Measurements from ENCODE around the gene TMA7.

The TMA7 gene

DNA sequence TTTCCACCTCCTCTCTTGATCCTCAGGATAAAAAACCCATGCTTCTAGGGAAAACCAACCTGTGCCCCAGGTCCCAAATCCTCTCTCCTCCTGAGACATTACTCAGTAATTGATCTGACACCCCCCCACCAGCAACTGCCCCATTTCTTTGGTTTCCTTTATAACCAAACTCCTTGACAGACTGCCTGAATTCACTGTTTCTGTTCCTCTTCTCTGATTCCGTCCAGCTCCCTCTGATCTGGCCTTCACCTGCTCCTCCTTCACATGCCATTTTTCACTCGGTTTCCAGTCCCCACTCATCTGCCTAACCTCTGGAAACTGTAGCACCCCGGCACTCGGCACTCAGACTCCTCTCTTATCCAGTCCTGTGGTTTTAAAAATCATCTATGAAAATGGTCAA, 2.2 kb upstream of the TMA7 start:
- CTCF ChIA-PET, result interaction anchor here (0.7 kb wide), 1 partner anchor 243 kb away, joined by 4 read pairs; no protein-coding TSS in a partner anchor
- Histone ChIP-seq H3K4me1 (ENCODE audit: control insufficient read depth, insufficient read depth, low read length) (no peaks in the 10 kb centered on the region), H3K27ac (ENCODE audit: extremely low read depth, low read depth, low read length) (no peak overlapping the region), H3K4me3 (ENCODE audit: low read depth, low read length) (no peak overlapping the region), H3K9me3 (ENCODE audit: control insufficient read depth, insufficient read depth, low read depth, low read length) (no peaks in the 10 kb centered on the region), H3K36me3 (ENCODE audit: control insufficient read depth in 2 of 2, insufficient read depth in 1 of 2, low read length in 2 of 2) (peaks cover 11 to 33% of the 10 kb centered on the region in 2 experiments; a peak in 2 of 3 replicates)
- POLR2A ChIA-PET, result interaction anchor here (2.5 kb wide), 1 partner anchor 9 kb away, joined by 22 read pairs; the partner anchor contains the start of gene ATRIP
- TF ChIP-seq ZNF155 (tag by site-specific recombination; IDR thresholded peaks at IDR 0.05), result no peak
- no peak for TF ChIP-seq ZNF146 (tag by site-specific recombination; IDR thresholded peaks at IDR 0.05)
- no peak for TF ChIP-seq ZNF571 (tag by site-specific recombination; IDR thresholded peaks at IDR 0.05)
- no peak for TF ChIP-seq ZNF558 (tag by site-specific recombination; IDR thresholded peaks at IDR 0.05)
- TF ChIP-seq ZNF311 (tag by site-specific recombination; IDR thresholded peaks at IDR 0.05; ENCODE audit: borderline replicate concordance), result no peak
- TF ChIP-seq ZNF514 (tag by site-specific recombination; IDR thresholded peaks at IDR 0.05), result no peak
- TF ChIP-seq ZNF248 (tag by site-specific recombination; IDR thresholded peaks at IDR 0.05), result no peak

DNA sequence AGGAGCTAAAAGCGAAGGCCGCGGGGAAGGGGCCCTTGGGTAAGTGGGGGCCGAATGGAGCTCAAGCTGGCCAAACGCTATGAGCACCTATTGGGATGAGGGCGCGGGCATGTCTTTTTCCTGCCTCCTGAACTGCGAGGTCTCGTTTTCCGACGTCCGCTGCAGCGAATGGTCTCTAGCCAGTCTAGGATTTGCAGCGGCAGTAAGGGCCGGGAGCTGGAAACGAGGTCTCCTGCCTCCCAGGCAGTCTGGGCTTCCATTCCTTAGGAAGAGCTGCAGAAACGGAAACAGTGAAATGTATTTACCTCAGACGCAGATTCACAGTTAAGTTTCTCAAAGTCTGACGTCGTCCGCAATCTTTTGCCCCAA, 517 bp downstream of the TMA7 start:
- CTCF ChIA-PET, result interaction anchor here (2.3 to 2.8 kb wide), 2 partner anchors 40 to 246 kb away, joined by 11 to 15 read pairs; no protein-coding TSS in a partner anchor
- Histone ChIP-seq H3K36me3 (ENCODE audit: control insufficient read depth in 2 of 2, insufficient read depth in 1 of 2, low read length in 2 of 2) (peaks cover 14 to 34% of the 10 kb centered on the region in 2 experiments; a peak in 2 of 3 replicates), H3K4me1 (ENCODE audit: control insufficient read depth, insufficient read depth, low read length) (no peaks in the 10 kb centered on the region), H3K4me3 (ENCODE audit: low read depth, low read length) (peak overlapping the region; percentile 84), H3K27ac (ENCODE audit: extremely low read depth, low read depth, low read length) (peak overlapping the region; percentile 67), H3K9me3 (ENCODE audit: control insufficient read depth, insufficient read depth, low read depth, low read length) (no peaks in the 10 kb centered on the region)
- POLR2A ChIA-PET, result interaction anchor here (1.7 kb wide), 1 partner anchor 32 kb away, joined by 13 read pairs; no protein-coding TSS in a partner anchor
- TF ChIP-seq, protein P1, sequence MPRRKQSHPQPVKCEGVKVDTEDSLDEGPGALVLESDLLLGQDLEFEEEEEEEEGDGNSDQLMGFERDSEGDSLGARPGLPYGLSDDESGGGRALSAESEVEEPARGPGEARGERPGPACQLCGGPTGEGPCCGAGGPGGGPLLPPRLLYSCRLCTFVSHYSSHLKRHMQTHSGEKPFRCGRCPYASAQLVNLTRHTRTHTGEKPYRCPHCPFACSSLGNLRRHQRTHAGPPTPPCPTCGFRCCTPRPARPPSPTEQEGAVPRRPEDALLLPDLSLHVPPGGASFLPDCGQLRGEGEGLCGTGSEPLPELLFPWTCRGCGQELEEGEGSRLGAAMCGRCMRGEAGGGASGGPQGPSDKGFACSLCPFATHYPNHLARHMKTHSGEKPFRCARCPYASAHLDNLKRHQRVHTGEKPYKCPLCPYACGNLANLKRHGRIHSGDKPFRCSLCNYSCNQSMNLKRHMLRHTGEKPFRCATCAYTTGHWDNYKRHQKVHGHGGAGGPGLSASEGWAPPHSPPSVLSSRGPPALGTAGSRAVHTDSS (tag by site-specific recombination; IDR thresholded peaks at IDR 0.05), result no peak
- no peak for TF ChIP-seq IKZF3 (tag by site-specific recombination; IDR thresholded peaks at IDR 0.05)
- TF ChIP-seq, protein P2, sequence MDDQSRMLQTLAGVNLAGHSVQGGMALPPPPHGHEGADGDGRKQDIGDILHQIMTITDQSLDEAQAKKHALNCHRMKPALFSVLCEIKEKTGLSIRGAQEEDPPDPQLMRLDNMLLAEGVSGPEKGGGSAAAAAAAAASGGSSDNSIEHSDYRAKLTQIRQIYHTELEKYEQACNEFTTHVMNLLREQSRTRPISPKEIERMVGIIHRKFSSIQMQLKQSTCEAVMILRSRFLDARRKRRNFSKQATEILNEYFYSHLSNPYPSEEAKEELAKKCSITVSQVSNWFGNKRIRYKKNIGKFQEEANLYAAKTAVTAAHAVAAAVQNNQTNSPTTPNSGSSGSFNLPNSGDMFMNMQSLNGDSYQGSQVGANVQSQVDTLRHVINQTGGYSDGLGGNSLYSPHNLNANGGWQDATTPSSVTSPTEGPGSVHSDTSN (CRISPR knock-in tag; IDR thresholded peaks at IDR 0.05), result no peak

DNA sequence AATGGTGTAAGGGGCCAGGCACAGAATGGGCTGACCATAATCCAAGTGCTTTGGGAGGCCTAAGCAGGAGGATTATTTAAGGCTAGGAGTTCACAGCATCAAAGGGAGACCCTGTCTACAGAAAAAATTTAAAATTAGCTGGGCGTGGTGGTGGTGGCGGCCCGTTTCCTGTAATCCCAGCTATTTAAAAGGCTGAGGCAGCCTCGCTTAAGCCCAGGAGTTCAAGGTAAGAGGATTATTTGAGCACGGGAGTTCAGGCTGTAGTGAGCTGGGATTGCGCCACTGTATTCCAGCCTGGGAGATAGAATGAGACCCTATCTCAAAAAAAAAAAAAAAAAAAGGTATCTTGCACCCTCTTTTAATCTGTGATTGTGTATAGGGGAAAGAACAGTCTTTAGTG, 1.9 kb downstream of the TMA7 start:
- H3K27ac ChIP-seq (ENCODE audit: extremely low read depth, low read depth, low read length), result no peak overlapping the region
- TF ChIP-seq SETDB1 (IDR thresholded peaks at IDR 0.05; ENCODE audit: insufficient read length, low read length) (no peak), ZNF623 (tag by site-specific recombination; IDR thresholded peaks at IDR 0.05) (no peak), ZIC2 (tag by site-specific recombination; IDR thresholded peaks at IDR 0.05) (no peak), ZBTB7A (tag by site-specific recombination; IDR thresholded peaks at IDR 0.05; ENCODE audit: low read depth) (no peak), ZNF747 (tag by site-specific recombination; IDR thresholded peaks at IDR 0.05) (no peak), ZNF157 (tag by site-specific recombination; IDR thresholded peaks at IDR 0.05) (no peak), ZNF211 (tag by site-specific recombination; IDR thresholded peaks at IDR 0.05; ENCODE audit: low read depth) (no peak), IKZF3 (tag by site-specific recombination; IDR thresholded peaks at IDR 0.05) (no peak), FEZF1 (tag by site-specific recombination; IDR thresholded peaks at IDR 0.05) (no peak), ZNF626 (tag by site-specific recombination; IDR thresholded peaks at IDR 0.05) (no peak), GLIS2 (tag by site-specific recombination; IDR thresholded peaks at IDR 0.05) (no peak), ZNF133 (tag by site-specific recombination; IDR thresholded peaks at IDR 0.05) (no peak), ZNF10 (tag by site-specific recombination; IDR thresholded peaks at IDR 0.05) (no peak), ZNF76 (tag by site-specific recombination; IDR thresholded peaks at IDR 0.05; ENCODE audit: borderline replicate concordance, low read depth) (no peak), ZNF24 (tag by site-specific recombination; IDR thresholded peaks at IDR 0.05) (no peak), MZF1 (tag by site-specific recombination; IDR thresholded peaks at IDR 0.05; ENCODE audit: borderline replicate concordance) (no peak)
- TF ChIP-seq, protein P3, sequence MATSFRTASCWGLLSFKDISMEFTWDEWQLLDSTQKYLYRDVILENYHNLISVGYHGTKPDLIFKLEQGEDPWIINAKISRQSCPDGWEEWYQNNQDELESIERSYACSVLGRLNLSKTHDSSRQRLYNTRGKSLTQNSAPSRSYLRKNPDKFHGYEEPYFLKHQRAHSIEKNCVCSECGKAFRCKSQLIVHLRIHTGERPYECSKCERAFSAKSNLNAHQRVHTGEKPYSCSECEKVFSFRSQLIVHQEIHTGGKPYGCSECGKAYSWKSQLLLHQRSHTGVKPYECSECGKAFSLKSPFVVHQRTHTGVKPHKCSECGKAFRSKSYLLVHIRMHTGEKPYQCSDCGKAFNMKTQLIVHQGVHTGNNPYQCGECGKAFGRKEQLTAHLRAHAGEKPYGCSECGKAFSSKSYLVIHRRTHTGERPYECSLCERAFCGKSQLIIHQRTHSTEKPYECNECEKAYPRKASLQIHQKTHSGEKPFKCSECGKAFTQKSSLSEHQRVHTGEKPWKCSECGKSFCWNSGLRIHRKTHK (tag by site-specific recombination; IDR thresholded peaks at IDR 0.05), result no peak
- TF ChIP-seq, protein P4, sequence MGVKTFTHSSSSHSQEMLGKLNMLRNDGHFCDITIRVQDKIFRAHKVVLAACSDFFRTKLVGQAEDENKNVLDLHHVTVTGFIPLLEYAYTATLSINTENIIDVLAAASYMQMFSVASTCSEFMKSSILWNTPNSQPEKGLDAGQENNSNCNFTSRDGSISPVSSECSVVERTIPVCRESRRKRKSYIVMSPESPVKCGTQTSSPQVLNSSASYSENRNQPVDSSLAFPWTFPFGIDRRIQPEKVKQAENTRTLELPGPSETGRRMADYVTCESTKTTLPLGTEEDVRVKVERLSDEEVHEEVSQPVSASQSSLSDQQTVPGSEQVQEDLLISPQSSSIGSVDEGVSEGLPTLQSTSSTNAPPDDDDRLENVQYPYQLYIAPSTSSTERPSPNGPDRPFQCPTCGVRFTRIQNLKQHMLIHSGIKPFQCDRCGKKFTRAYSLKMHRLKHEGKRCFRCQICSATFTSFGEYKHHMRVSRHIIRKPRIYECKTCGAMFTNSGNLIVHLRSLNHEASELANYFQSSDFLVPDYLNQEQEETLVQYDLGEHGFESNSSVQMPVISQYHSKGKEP (tag by site-specific recombination; IDR thresholded peaks at IDR 0.05), result no peak
- H3K36me3 ChIP-seq (ENCODE audit: control insufficient read depth in 2 of 2, insufficient read depth in 1 of 2, low read length in 2 of 2), result peaks cover 14 to 34% of the 10 kb centered on the region in 2 experiments; a peak in 2 of 3 replicates
- no peaks in the 10 kb centered on the region for H3K4me1 ChIP-seq (ENCODE audit: control insufficient read depth, insufficient read depth, low read length)
- CTCF ChIA-PET, result interaction anchor here (0.6 kb wide), 1 partner anchor 68 kb away, joined by 3 read pairs; no protein-coding TSS in a partner anchor
- no peaks in the 10 kb centered on the region for H3K9me3 ChIP-seq (ENCODE audit: control insufficient read depth, insufficient read depth, low read depth, low read length)
- POLR2A ChIA-PET, result interaction anchor here (0.6 kb wide), 1 partner anchor 64 kb away, joined by 3 read pairs; no protein-coding TSS in a partner anchor
- H3K4me3 ChIP-seq (ENCODE audit: low read depth, low read length), result no peak overlapping the region
